HEK293 (cell line): Measurements from ENCODE around the gene SH2B2.
"Not testable (repeated sequence)": the region's sequence is repeated elsewhere in the genome, so short reads cannot be mapped to it uniquely, and the experiment has no call there.

Source experiments
- CTCF ChIP-seq: fragments of 450-650 bp; formaldehyde crosslinking; IDR thresholded peaks from 2 replicates; pipeline ENCODE4 v1.5.1; 2016; ENCODE audit warnings: missing biosample characterization, missing genetic modification characterization
- TCF7L2 ChIP-seq: IDR thresholded peaks from 2 replicates; pipeline ENCODE4 v1.6.1; 2011; ENCODE audit warnings: low read depth, mild to moderate bottlenecking, inconsistent platforms, low read length, moderate library complexity, borderline replicate concordance
- ZBTB48 ChIP-seq: fragments of 450-650 bp; formaldehyde crosslinking; IDR thresholded peaks from 2 replicates; pipeline ENCODE4 v1.5.1; 2016; ENCODE audit warnings: missing biosample characterization, missing genetic modification characterization
- ZNF239 ChIP-seq: fragments of 450-650 bp; formaldehyde crosslinking; IDR thresholded peaks from 2 replicates; pipeline ENCODE4 v1.5.1; 2016; ENCODE audit warnings: missing biosample characterization, missing genetic modification characterization
- ZNF488 ChIP-seq: fragments of 450-650 bp; formaldehyde crosslinking; IDR thresholded peaks from 2 replicates; pipeline ENCODE4 v1.5.1; 2016; ENCODE audit warnings: missing biosample characterization, missing genetic modification characterization
- ZNF518A ChIP-seq: fragments of 450-650 bp; formaldehyde crosslinking; conservative IDR thresholded peaks from 2 replicates; pipeline ENCODE4 v1.5.1; 2016; ENCODE audit warnings: low read depth, missing biosample characterization, missing genetic modification characterization
- ZNF544 ChIP-seq: fragments of 450-650 bp; formaldehyde crosslinking; IDR thresholded peaks from 2 replicates; pipeline ENCODE4 v1.5.0; 2017; ENCODE audit warnings: missing biosample characterization, missing genetic modification characterization
- TF ChIP-seq, protein P1 (sequence below): fragments of 450-650 bp; IDR thresholded peaks from 2 replicates; pipeline ENCODE4 v1.5.1; 2018; ENCODE audit warnings: missing biosample characterization, mild to moderate bottlenecking, missing genetic modification characterization
- TF ChIP-seq, protein P2 (sequence below): fragments of 450-650 bp; formaldehyde crosslinking; IDR thresholded peaks from 2 replicates; pipeline ENCODE4 v1.5.1; 2016; ENCODE audit warnings: missing biosample characterization, missing genetic modification characterization
- TF ChIP-seq, protein P3 (sequence below): fragments of 450-650 bp; formaldehyde crosslinking; IDR thresholded peaks from 2 replicates; pipeline ENCODE4 v1.5.1; 2016; ENCODE audit warnings: missing biosample characterization, missing genetic modification characterization

DNA sequence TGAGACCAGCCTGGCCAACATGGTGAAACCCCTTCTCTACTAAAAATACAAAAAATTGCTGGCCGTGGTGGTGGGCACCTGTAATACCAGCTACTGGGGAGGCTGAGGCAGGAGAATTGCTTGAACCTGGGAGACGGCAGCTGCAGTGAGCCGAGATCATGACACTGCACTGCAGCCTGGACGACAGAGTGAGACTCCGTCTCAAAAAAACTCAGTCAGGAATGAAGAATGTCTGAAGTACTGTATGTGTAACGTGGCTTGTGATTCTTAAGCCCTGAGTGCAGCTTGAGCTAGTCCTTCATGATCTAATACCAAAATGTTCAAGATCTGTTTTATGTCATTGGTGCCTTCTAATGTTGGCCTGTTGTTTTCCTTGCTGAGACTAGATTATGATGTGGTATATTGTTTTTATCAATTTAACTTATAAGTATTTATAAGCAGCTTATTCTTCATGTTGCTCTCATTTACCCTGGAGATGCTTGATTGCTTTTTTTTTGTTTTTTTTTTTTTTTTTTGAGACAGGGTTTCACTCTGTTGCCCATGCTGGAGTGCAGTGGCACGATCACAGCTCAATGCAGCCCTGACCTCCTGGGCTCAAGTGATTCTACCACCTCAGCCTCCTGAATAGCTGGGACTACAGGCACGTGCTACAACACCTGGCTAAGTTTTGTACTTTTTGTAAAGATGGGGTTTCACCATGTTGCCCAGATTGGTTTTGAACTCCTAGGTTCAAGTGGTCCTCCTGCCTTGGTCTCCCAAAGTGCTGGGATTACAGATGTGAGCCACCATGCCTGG lies 44.2 kb downstream of the SH2B2 start:
- not testable (repeated sequence) for TF ChIP-seq CTCF (tag by site-specific recombination); ZNF239 (tag by site-specific recombination); TCF7L2; ZBTB48; ZNF488 (tag by site-specific recombination); ZNF544; ZNF518A
- TF ChIP-seq, protein P1, sequence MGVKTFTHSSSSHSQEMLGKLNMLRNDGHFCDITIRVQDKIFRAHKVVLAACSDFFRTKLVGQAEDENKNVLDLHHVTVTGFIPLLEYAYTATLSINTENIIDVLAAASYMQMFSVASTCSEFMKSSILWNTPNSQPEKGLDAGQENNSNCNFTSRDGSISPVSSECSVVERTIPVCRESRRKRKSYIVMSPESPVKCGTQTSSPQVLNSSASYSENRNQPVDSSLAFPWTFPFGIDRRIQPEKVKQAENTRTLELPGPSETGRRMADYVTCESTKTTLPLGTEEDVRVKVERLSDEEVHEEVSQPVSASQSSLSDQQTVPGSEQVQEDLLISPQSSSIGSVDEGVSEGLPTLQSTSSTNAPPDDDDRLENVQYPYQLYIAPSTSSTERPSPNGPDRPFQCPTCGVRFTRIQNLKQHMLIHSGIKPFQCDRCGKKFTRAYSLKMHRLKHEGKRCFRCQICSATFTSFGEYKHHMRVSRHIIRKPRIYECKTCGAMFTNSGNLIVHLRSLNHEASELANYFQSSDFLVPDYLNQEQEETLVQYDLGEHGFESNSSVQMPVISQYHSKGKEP, result not testable (repeated sequence)
- TF ChIP-seq, protein P2, sequence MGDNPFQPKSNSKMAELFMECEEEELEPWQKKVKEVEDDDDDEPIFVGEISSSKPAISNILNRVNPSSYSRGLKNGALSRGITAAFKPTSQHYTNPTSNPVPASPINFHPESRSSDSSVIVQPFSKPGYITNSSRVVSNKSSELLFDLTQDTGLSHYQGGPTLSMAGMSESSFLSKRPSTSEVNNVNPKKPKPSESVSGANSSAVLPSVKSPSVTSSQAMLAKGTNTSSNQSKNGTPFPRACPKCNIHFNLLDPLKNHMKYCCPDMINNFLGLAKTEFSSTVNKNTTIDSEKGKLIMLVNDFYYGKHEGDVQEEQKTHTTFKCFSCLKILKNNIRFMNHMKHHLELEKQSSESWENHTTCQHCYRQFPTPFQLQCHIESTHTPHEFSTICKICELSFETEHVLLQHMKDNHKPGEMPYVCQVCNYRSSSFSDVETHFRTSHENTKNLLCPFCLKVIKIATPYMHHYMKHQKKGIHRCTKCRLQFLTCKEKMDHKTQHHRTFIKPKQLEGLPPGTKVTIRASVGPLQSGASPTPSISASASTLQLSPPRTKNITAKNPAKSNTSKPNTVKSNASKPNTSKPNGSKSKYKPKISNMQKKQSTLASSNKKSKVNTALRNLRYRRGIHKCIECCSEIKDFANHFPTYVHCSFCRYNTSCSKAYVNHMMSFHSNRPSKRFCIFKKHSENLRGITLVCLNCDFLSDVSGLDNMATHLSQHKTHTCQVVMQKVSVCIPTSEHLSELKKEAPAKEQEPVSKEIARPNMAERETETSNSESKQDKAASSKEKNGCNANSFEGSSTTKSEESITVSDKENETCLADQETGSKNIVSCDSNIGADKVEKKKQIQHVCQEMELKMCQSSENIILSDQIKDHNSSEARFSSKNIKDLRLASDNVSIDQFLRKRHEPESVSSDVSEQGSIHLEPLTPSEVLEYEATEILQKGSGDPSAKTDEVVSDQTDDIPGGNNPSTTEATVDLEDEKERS, result not testable (repeated sequence)
- TF ChIP-seq, protein P3, sequence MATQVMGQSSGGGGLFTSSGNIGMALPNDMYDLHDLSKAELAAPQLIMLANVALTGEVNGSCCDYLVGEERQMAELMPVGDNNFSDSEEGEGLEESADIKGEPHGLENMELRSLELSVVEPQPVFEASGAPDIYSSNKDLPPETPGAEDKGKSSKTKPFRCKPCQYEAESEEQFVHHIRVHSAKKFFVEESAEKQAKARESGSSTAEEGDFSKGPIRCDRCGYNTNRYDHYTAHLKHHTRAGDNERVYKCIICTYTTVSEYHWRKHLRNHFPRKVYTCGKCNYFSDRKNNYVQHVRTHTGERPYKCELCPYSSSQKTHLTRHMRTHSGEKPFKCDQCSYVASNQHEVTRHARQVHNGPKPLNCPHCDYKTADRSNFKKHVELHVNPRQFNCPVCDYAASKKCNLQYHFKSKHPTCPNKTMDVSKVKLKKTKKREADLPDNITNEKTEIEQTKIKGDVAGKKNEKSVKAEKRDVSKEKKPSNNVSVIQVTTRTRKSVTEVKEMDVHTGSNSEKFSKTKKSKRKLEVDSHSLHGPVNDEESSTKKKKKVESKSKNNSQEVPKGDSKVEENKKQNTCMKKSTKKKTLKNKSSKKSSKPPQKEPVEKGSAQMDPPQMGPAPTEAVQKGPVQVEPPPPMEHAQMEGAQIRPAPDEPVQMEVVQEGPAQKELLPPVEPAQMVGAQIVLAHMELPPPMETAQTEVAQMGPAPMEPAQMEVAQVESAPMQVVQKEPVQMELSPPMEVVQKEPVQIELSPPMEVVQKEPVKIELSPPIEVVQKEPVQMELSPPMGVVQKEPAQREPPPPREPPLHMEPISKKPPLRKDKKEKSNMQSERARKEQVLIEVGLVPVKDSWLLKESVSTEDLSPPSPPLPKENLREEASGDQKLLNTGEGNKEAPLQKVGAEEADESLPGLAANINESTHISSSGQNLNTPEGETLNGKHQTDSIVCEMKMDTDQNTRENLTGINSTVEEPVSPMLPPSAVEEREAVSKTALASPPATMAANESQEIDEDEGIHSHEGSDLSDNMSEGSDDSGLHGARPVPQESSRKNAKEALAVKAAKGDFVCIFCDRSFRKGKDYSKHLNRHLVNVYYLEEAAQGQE (tag by site-specific recombination), result not testable (repeated sequence)
